ENCODE data around the gene ACACA. TPM values are rescaled to one million over a fixed set of nuclear protein-coding genes. Genes with fewer than 3 reads are reported as not detected.

The ACACA gene
- total and polyA plus RNA-seq, 12 donors = 5.6 to 28.0 (median 16.2) TPM

GRCh38 chr17:37103231-37103630, 303.4 kb downstream of the ACACA start:
- intact Hi-C loops (cut with DNase I) = no loop called here
- no peak overlapping the region for H3K27ac ChIP-seq
- DNase-seq (no peak), ATAC-seq (no peak)
- H3K4me1 ChIP-seq = peaks cover 0 to 9% (median 0%) of the 10 kb centered on the region in 9 donors
- peaks cover 0 to 34% (median 0%) of the 10 kb centered on the region in 9 donors for H3K36me3 ChIP-seq
- H3K4me3 ChIP-seq = no peak overlapping the region
- H3K27me3 ChIP-seq = no peaks in the 10 kb centered on the region
- 92 to 94% methylated on average over 4 of the region's 4 CpGs for WGBS, 2 donors
- H3K9me3 ChIP-seq = no peaks in the 10 kb centered on the region
- no peak for TF ChIP-seq CTCF (IDR thresholded peaks at IDR 0.05)

GRCh38 chr17:37101306-37101705, 305.3 kb downstream of the ACACA start:
- Histone ChIP-seq H3K9me3 (no peaks in the 10 kb centered on the region), H3K36me3 (peaks cover 0 to 52% (median 7%) of the 10 kb centered on the region in 9 donors), H3K27me3 (no peaks in the 10 kb centered on the region), H3K4me1 (peaks cover 0 to 6% (median 0%) of the 10 kb centered on the region in 9 donors), H3K4me3 (no peak overlapping the region), H3K27ac (no peak overlapping the region)
- intact Hi-C loops (cut with DNase I) = no loop called here
- TF ChIP-seq CTCF (IDR thresholded peaks at IDR 0.05) = no peak
- 94 to 98% methylated on average over 2 of the region's 2 CpGs for WGBS, 2 donors
- no peak for ATAC-seq
- DNase-seq = no peak

DNA sequence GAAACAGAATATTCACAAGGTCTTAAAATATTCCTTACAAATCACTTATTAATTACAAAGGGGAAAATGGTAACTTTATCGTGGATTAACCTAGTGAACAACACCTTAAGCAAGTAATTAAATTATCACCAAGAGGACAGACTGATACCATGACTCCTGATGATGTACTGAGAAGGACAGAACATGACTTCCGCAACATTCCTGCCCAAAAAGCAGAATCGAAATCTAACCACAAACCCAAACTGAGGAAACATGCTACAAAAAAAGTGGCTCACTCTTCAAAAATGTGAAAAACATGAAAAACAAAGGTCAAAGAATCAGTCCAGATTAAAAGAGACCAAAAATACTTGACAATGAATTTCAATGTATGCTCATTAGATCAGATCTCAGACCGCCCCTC, 306.4 kb downstream of the ACACA start:
- H3K36me3 ChIP-seq = peaks cover 0 to 54% (median 11%) of the 10 kb centered on the region in 9 donors
- 90 to 95% methylated on average over 4 of the region's 4 CpGs for WGBS, 2 donors
- DNase-seq (no peak), ATAC-seq (no peak)
- H3K9me3 ChIP-seq = no peaks in the 10 kb centered on the region
- H3K4me1 ChIP-seq = peaks cover 0 to 6% (median 0%) of the 10 kb centered on the region in 9 donors
- no peak for TF ChIP-seq CTCF (IDR thresholded peaks at IDR 0.05)
- H3K27me3 ChIP-seq = no peaks in the 10 kb centered on the region
- intact Hi-C loops (cut with DNase I) = no loop called here
- H3K4me3 ChIP-seq = no peak overlapping the region
- peak overlapping the region in 1 of 10 donors; percentile 20 for H3K27ac ChIP-seq

GRCh38 chr17:37098910-37099664, 307.5 kb downstream of the ACACA start:
- intact Hi-C loops (cut with DNase I) = no loop called here
- peaks cover 0 to 59% (median 11%) of the 10 kb centered on the region in 9 donors for H3K36me3 ChIP-seq

More at GRCh38 chr17:37098910-37099664, 307.5 kb downstream of the ACACA start:
- Histone ChIP-seq H3K27me3 (no peaks in the 10 kb centered on the region), H3K27ac (no peak overlapping the region), H3K4me3 (no peak overlapping the region), H3K4me1 (peaks cover 0 to 6% (median 0%) of the 10 kb centered on the region in 9 donors), H3K9me3 (no peaks in the 10 kb centered on the region)
- 97 to 98% methylated on average over 9 of the region's 9 CpGs for WGBS, 2 donors
- no peak for TF ChIP-seq CTCF (IDR thresholded peaks at IDR 0.05)
- DNase-seq = no peak
- no peak for ATAC-seq

All from heart right ventricle (tissue), 16 donors.